Measurements from ENCODE around the gene SFRP2.

- no peak for TF ChIP-seq CTCF (IDR thresholded peaks at IDR 0.05)
- TF ChIP-seq POLR2A (IDR thresholded peaks at IDR 0.05), result no peak
Observed at GRCh38 chr4:153758136-153758535, 30.7 kb downstream of the SFRP2 start.

All from adrenal gland (tissue), 5 donors.